Activated T-helper 1 cell treated with anti-CD3 and anti-CD28 coated beads, Interleukin-2, amount 50 U/mL, for 16 hours (primary cell): ENCODE data around the gene IGSF22.
A peak's percentile ranks its signal among the peaks of the same experiment; 100 is the strongest.

Source experiments
- DNase-seq, 2 donors: peaks; one replicate each; pipeline ENCODE4 v3.0.0-alpha.2; 2020; ENCODE audit warnings: low read depth in 1 of 2, low spot score in 1 of 2

IGSF22 gene

DNA sequence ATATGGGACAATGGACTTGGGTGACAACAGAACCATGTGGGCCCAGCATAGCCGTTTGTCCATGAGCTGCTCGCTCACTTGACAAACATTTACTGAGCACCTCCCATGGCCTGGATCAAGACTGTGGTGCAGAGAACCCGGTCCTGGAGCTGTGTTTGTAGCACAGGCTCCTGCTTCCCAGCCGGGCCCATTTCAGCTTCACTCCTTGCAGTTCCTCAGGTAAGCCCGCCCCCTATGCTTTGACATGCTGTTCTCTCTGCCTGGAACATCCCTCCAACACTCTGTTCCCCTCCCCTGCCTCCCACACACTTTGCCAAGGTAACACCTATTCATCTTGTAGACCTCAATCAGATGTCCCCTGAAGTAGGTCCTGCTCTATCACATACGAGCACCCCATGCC is 19.3 kb upstream of the IGSF22 start:
- DNase-seq, result no peak

DNA sequence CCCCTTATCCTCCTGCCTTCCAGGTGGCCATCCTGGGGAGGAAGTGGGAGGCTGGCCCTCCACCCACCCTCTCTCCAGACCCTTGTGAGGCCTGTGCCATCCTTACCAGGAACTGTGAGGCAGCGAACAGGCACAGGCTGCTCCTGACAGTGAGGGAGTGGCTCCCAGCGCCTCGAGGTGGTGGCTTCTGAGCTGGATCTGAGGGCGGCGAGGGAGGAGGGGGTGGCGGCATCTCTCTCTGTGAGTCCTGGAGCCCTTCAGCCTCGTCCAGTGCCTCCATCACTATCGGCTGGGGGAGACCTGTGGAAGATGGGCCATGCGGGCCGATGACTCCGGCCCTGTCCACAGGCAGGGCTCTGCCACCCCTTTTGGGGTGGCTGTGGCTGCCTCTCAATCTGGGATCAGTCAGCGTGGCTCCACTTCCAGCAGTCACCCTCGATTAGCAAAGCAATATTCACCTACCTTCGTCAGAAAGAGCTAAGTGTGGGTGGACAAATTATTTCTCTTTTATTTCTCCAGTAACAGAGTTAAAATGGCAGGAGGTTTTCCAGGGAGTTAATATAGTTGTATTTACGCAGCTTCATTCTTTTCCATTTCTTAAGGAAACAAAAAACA is 18.0 kb upstream of the IGSF22 start:
- no peak for DNase-seq

DNA sequence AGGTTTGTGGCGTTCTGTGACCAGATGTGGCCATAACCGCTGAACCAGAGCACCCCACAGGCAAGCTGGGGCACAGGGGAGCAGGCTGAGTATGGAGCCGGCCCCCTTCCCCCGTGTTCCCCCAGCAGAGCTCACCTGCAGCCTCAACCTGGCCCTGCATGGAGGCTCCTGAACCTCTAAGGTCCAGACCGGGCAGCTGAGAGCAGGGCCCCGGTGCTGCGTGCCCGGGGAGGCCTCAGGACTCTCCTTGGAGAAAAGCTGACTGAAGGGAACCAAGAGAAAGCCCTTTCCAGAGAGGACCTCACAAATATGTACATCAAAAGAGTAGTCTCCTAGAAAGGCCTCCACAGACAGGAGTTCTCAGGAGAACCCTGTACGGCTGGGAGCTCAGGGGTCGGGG is 17.4 kb upstream of the IGSF22 start:
- DNase-seq, result no peak

DNA sequence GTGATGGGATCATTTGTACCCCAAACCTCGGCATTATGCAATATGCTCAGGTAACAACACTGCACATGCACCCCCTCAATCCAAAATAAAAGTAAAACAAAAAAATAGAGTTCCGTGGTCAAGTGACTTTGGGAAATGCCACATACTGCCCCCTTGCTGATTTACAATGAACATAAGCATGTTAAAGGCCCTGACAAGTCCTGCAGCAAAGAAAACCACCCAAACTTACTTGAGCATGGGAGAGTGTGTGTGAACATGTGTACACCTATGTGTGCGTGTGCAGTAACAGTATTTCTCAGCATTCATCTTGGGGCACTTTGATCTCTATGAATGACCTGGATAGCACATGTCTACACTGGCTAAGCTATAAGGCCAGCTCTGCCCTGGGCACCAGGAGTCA is 15.8 kb upstream of the IGSF22 start:
- no peak for DNase-seq

DNA sequence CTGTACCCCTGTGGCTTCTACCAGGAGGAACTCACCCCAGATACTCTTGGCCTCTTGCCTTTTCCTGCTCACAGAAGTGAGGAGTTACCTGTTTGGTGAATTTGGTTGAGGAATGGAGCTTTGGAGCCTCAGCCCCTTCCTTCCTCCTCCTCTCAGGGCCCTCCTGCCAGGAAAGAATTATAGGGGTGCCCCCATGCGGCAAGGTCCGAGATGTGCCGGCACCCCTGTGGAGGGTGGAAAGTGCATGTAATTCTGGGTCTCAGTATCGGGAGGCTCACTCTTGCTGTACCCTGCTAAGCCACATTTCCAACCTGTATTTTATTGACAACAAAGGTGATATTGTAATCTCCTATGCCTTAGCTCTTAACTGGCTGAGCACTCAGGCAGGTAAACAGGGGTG is 13.7 kb upstream of the IGSF22 start:
- DNase-seq, result no peak

DNA sequence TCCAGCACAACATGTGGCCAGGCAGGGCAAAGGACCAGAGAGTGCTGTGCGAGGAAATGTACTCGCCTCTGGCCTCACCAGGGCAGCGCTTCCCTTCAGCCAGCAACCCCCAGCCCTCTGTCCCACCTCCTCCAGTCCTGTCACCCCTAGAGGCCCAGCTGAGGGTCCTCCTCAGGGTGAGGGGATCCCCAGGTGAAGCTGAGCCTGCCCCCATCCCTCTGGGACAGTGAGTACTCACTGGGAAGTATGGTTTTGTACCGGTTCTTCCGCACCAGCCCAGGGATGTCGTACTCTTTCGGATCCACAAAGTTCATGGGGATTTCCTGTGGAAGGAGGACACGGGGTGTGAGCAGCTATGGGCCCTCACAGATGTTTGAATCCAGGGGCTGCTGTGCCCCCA is 11.7 kb upstream of the IGSF22 start:
- DNase-seq, result no peak

DNA sequence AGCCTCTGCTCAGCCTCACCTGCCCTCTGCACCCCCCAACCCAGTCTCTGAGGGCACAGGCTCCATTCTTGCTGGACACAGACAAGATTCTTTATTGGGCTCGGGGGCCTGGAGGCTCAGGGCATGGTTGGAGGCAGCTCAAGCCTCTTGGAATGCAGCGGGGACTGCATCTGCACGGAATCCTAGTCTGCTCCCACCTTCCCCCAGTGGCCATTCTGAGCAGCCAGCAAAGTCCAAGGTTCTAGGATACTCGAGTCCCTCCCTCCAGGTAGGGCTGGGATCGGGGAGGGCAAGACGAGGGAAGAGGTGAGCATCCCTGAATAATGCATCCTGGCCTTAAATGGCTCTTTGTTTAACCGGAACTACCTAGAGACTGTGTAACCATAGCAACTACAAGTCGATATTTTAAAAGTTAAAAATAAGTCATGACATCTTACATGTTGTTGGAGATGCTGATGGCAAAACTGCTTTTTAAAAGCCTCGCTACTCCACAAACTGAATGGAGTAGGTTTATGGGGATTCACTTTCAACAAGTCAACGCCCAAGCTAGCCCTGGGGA is 10.7 kb upstream of the IGSF22 start:
- DNase-seq, result no peak

DNA sequence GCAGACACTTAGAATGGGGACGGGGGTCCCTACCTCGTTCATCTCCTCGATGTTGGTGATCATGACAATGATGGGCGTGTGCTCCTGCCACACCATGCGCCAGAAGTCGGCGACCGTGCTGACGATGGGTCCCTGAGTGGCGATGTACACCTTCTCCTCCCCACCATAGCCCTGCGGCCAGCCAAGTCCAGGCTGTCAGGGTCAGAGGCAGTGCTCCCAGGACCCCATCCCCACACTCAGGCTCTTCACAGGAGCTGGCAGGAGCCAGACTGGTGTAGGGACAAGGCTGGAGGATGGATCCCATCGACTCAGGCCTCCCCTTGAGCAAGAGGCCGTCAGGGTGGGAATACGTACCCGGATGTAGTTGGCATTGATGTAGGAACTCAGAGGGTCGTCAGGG is 7.2 kb upstream of the IGSF22 start:
- DNase-seq, result no peak

DNA sequence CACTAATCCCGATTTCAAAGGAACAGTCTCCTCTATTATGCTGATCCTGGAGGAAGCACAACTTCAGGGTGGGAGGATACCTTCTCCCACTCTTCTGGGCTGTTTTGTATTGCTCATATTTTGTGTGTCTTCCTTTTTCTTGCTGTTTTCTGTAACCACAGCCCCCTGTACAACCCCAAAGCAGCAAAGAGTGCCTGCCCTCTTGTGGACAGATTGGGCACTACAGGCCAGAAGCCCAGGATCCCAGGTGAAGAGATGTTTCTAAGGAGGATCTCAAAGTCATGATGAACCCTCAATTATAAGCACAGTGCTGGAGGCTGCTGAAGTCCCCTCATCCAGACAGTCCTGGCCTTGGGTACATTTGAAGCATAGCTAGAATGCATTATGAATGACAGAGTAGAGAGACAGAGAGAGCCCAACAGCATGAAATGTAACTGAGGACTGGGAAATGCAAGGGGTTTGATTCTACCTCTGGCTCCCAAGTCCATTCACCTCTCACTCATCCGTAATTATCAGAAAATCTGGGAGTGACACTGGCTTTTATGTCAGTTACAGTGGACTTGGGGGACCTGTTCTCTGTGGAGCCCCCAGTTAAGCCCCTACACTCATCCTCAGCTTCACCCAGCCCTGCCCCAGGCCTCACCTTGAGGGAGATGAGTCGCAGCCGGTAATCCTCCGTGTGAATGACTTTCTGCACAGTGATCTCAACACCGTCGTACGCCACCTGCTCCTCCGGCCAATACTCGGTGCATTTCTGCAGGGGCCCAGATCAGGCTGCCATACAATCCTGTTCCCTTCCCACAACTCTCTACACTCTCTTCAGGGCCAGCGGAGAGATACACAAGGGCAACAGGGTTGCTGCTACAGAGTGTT is 6.2 kb upstream of the IGSF22 start:
- DNase-seq, result peak; percentile 45 to 46

DNA sequence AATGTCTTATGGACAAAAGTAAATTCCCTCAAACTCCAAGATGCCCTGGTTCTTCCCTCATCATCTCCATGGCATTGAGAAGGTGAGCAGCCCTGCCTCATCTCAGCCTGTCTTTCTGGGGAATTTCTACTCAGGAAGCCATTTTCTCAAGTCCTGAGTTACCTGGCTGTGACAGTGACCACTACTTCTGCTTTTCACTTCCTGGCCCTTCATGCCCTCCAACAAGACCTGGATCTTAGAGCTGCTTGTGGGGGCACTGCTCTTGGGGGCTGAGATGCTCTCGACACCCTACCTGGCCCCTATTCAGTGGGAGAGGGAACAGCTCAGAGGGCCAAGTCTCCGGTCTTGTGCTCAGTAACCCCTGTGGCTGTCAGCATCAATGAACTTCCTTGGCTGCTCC is 5.5 kb upstream of the IGSF22 start:
- DNase-seq, result no peak

DNA sequence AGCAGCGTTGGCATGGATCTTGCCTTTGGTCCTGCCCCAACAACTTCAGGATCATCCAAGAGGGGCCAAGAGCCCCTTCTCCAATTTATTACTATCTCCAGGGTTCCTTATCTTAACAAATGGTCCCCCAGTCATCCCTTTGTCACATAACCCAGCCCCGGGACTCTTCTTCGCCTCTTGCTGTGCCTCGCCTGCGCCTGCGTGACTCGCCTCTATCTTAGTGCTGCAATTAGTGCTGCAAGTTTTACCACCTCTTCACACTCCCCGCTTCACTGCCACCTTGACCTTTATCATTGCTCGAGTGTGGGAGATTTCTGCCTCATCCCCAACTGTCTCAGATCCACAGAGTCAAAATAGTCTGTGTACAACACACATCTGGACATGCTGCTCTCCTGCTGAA is 4.0 kb upstream of the IGSF22 start:
- no peak for DNase-seq

DNA sequence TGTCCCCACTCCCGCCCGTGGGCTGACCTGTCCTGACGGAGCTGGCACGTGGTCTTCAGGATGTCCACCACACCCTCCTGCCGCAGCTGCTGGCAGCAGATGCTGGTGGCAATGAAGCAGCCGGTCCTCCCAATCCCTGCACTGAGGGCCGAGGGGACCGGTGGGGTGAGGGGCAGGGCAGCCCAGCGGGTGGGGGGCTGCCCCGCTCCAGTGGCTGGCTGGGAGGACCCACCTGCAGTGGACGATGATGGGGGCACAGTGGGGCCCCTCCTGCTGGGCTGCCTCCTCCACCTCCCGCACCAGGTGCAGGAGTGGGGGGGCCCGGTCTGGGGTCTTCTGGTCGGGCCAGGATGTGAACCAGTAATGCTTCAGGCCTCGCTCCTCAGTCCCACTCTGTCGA is 3.4 kb upstream of the IGSF22 start:
- DNase-seq, result no peak

DNA sequence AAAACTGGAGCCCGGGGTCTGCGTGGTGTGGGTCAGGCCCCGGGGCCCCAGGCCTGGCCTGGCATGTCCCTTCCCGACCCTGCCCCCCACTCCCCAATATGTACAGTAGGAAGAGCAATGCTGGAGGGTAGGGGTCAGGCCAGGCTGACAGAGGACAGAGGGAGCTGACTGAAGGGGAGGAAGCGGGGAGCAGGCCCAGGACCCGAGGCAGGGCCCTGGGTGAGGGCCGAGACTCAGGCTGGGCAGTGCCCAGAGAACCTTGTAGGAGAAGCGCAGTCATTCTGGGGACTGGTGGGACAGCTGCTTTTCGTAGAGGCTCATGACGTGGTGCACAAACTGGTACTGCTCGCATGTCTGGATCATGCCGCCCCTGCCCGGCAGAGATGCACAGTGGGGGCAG is 2.7 kb upstream of the IGSF22 start:
- DNase-seq, result no peak

DNA sequence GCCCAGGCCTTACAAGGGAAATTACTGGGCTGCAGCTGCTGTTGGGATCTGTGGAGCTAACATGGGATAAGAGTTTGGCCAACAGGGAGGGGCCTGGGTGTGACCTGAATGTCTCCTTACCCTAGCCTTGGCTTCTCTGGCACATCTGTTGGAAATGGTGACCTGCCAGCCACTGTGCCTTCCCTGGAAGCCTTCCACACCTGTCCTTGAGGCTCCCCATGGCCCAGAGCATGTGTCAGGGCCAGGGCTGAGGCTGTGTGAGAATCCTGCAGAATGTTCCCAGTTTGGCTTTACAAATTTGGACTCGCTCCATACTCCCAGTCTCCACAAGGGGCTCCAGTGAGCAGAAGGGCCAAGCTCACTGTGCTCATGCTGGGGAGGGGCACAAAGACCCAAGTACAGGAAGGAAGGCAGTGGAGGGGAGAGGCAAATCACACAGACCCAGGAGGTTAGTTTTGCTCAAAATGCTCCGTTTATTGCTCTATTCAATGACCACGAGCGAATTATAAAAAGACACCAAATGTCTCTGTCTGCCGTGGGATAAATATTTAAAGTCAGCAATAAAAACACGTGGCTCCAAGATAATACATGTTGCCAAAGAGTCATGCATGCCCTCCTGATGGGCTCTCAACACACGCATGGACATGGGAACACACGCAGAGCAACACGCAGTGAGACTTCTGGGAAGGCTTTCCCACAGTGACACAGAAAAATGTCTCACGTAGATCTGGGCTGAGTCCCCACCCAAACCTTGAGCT is 1.7 kb upstream of the IGSF22 start:
- DNase-seq, result peak in 1 of 2 donors; percentile 22

DNA sequence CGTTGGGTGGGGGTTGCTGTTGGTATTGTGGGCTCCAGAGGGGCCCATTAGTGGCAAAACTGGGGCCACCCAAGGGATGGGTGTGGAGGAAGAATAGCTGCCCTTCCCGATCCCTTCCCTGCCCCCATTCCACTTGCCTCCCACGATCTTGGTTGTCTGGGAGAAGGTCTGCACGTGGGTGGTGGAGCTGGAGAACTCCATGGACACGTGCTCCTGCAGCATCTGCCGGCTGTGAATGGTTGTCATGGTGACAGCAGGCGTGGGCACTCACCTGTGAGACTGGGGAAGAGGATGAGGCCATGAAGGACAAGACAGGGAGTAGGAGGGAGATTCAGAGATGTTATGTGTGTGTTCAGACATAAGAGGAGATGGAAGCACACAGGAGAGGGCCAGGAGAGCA is 2.0 kb downstream of the IGSF22 start:
- no peak for DNase-seq

DNA sequence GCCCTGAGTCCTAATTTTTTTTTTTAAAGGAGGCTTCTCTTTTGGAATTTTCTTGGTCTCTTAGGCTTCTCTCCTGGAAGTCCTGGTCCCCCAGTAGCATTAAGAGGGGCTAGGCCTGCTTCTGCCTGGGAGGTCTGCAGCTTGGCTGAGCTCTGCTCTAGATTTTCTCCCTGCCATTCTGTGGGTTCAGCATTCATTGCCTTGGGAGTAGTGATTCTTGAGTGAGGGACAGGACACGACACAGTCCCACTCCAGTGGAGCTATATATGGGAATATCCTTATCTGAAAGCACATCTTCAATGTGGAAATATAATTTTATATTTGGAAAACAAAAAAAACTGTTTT is 3.7 kb downstream of the IGSF22 start:
- DNase-seq, result no peak

DNA sequence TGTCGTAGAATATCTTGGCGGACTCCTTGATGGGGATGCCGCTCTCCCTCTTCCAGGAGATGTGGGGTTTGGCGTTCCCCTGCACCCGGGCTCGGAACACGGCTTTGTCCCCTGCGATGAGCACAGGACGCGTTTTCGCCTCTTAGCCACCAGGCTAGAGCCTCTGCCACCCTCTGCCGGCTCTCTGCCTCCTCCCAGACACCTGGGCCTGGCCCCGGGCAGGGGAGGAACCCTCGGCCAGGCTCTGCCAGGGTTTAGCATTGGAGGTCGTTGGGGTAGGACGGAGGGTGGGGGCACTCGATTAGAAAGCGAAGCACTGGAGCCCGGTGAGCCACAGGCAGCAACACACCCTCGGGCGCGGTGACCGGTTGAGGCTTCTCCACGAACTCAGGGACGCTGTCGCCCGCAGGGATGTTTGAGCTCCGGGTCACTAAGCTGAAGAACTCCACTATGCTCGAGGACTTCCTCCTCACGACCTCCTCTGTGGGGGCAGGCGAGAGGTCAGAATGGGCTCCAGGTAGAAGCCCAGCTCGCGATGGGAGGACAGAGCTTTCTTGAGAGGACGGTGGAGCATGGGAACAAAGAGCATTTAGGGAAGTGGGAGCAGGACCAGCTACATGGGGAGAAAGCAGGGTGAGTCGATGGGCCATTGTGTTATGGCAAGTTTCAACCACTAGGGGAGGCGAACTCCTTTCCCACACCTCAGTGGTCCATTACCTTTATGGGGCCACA is 4.3 kb downstream of the IGSF22 start:
- DNase-seq, result peak in 1 of 2 donors; percentile 11

DNA sequence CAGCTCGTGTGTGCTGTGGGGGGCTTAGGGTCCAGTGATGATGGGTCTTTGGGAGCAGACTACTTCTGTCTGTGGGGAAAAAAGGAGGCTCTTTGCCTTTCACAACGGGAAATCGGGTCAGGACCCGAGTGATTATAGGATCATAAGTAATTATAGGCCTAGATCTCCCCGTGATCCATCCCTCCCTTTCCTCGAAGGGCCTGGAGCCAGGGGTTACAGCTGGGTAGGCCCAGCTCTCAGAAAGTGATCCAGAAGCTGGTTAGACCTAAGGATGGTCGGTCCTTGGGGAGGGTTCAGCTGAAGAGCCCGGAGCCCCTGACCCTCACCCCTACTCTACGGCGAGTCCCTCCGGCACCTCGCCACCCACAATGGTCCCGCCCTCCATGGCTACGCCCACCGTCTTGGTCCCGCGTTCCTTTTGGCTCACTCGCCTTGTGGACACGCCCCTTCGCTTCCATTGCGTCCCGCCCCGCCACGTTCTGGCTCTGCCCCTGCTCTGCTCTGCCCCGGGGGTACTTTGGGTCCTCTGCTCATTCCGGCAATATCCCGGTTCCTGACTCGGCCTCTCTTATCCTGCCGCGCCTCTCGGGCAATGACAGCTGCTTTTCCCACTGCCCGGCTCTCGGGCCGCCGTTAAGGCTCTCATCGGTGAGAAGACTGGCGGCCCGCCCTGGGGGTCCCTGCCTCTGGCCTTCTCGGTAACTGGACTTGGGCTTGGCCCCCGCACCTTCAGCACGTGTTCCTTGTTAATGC is 5.0 kb downstream of the IGSF22 start:
- DNase-seq, result peak; percentile 55 to 70

DNA sequence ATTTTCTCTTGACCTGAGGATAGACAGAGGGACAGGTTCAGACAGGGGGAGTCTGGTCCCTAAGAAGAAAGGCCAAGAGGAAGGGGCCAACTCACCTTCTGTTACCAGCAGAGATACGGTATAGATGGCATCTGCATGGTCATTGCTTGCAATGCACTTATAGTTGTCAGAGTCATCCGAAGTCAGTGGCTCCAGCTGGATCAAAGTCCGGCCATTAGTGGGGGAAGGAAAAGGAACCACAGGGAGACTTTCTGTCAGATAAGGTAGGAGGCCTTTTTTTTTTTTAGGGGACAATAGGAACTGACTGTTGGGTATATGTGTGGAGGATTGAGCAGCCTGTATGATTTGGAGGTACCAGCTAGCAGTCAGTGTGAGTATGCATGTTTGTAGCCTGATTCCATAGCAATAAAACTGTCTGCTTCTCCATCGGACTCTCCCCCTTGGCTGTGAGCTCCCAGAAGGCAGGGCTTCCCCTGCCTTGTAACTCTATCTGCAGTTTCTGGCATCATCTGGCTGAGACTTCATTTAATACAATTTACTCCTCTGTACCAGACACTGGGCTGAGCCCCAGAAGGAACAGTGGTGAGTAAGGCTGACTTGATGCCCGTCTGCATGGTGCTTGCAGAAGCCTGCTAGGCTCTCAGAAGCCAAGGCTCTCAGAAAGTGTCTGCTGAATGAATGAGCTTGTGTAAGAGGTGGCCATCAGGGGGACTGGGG is 5.7 kb downstream of the IGSF22 start:
- no peak for DNase-seq

DNA sequence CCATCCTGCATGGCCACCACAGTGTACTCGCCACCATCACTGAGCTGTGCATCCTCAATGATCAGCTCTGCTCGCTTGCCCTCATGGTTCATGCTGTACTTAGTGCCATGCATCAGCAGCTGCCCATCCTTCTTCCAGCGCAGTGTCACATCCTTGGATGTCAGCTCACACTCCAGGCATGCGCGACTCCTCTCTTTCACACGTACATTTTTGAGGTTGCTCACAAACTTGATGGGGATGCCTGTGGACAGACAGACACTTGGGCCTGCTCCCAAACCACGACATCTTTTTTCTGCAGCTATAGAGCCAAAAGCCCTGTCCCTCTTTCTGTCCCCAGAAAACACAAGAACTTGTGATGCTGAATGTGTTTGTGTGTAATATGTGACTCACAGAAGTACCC is 10.5 kb downstream of the IGSF22 start:
- DNase-seq, result no peak
